GM23338 (cell line): ENCODE data around the gene ME3. TPM values are rescaled to one million over a fixed set of nuclear protein-coding genes. Genes with fewer than 3 reads are reported as not detected.

Experiments used
- ATAC-seq: fragments of 200-7000 bp; cut with Tn5 transposase; 3 replicates; pipeline ENCODE4 v1.9.1; 2020
- DNase-seq: peaks from one replicate; pipeline ENCODE4 v3.0.0-alpha.2; 2015; ENCODE audit warnings: low spot score
- H2AFZ ChIP-seq: fragments of 200-600 bp; sonication (generic); 2 replicates; pipeline ENCODE4 v1.8.0; 2016; ENCODE audit warnings: antibody characterized with exemption, mild to moderate bottlenecking, moderate library complexity
- H3F3A ChIP-seq: fragments of 200-600 bp; sonication (generic); replicated peaks from 2 replicates; pipeline ENCODE4 v1.8.0; 2017; ENCODE audit warnings: antibody characterized with exemption, mixed run types, low read depth
- H3K27ac ChIP-seq: fragments of 200-600 bp; sonication (generic); 2 replicates; pipeline ENCODE4 v1.6.1; 2016; ENCODE audit warnings: low read depth
- H3K27me3 ChIP-seq: fragments of 200-600 bp; sonication (generic); 2 replicates; pipeline ENCODE4 v1.8.0; 2016; ENCODE audit warnings: mild to moderate bottlenecking, mixed run types, moderate library complexity; ENCODE audit not compliant: insufficient read depth
- H3K36me3 ChIP-seq: fragments of 200-600 bp; sonication (generic); 2 replicates; pipeline ENCODE4 v1.8.0; 2016; ENCODE audit warnings: mild to moderate bottlenecking; ENCODE audit not compliant: insufficient read depth
- H3K4me1 ChIP-seq: fragments of 200-600 bp; sonication (generic); 2 replicates; pipeline ENCODE4 v1.8.0; 2016; ENCODE audit warnings: mild to moderate bottlenecking, moderate library complexity; ENCODE audit not compliant: insufficient read depth
- H3K4me2 ChIP-seq: fragments of 200-600 bp; sonication (generic); 2 replicates; pipeline ENCODE4 v1.7.1; 2017; ENCODE audit warnings: mixed run types
- H3K4me3 ChIP-seq: fragments of 200-600 bp; sonication (generic); 2 replicates; pipeline ENCODE4 v1.6.1; 2016; ENCODE audit warnings: mixed run types
- H3K79me2 ChIP-seq: fragments of 200-600 bp; sonication (generic); replicated peaks from 2 replicates; pipeline ENCODE4 v1.8.0; 2017; ENCODE audit warnings: mild to moderate bottlenecking; ENCODE audit not compliant: insufficient read depth
- H3K9me2 ChIP-seq: fragments of 200-600 bp; sonication (generic); 2 replicates; pipeline ENCODE4 v1.8.0; 2017; ENCODE audit not compliant: insufficient read depth
- H4K20me1 ChIP-seq: fragments of 200-600 bp; sonication (generic); replicated peaks from 2 replicates; pipeline ENCODE4 v1.8.0; 2017; ENCODE audit warnings: mild to moderate bottlenecking; ENCODE audit not compliant: insufficient read depth
- H3K27ac Mint-ChIP-seq: 2 replicates; pipeline ENCODE4 v1.8.0; 2020; ENCODE audit warnings: inconsistent platforms, mild to moderate bottlenecking, moderate library complexity, mixed read lengths
- H3K27me3 Mint-ChIP-seq: 3 replicates; pipeline ENCODE4 v1.8.0; 2022; ENCODE audit warnings: low read depth, mild to moderate bottlenecking, moderate library complexity, mixed read lengths, inconsistent platforms; ENCODE audit not compliant: insufficient read depth, poor library complexity
- H3K36me3 Mint-ChIP-seq: 3 replicates; pipeline ENCODE4 v1.8.0; 2021; ENCODE audit warnings: low read depth, mild to moderate bottlenecking, inconsistent platforms, moderate library complexity, mixed read lengths
- H3K4me1 Mint-ChIP-seq: 3 replicates; pipeline ENCODE4 v1.8.0; 2020; ENCODE audit warnings: mild to moderate bottlenecking, inconsistent platforms, mixed read lengths
- H3K4me3 Mint-ChIP-seq: 3 replicates; pipeline ENCODE4 v1.8.0; 2021; ENCODE audit warnings: moderate library complexity, mild to moderate bottlenecking, inconsistent platforms, mixed read lengths
- H3K9me3 Mint-ChIP-seq: 3 replicates; pipeline ENCODE4 v1.8.0; 2020; ENCODE audit warnings: moderate library complexity, mild to moderate bottlenecking, inconsistent platforms, mixed read lengths
- CTCF ChIP-seq, 2 experiments: fragments of 200-600 bp in 1 of 2; sonication (generic) in 1 of 2; conservative IDR thresholded peaks; 2 replicates each; pipeline versions ENCODE4 v1.5.1 to v1.6.1; 2016 to 2017; ENCODE audit warnings: antibody characterized with exemption in 2 of 2, low read depth in 2 of 2, mild to moderate bottlenecking in 2 of 2, moderate library complexity in 1 of 2
- EZH2 ChIP-seq: fragments of 200-600 bp; sonication (generic); IDR thresholded peaks from one replicate; pipeline ENCODE4 v1.8.0; 2017; ENCODE audit warnings: antibody characterized with exemption, mild to moderate bottlenecking, low read depth; ENCODE audit not compliant: unreplicated experiment
- NANOG ChIP-seq: IDR thresholded peaks from 2 replicates; pipeline ENCODE4 v1.6.1; 2016; ENCODE audit warnings: antibody characterized with exemption, borderline replicate concordance
- POLR2AphosphoS5 ChIP-seq: IDR thresholded peaks from 2 replicates; pipeline ENCODE4 v1.6.1; 2016; ENCODE audit warnings: antibody characterized with exemption, low read depth
- ZNF114 ChIP-seq: fragments of 250-450 bp; sonication (Bioruptor Pico); IDR thresholded peaks from 2 replicates; pipeline ENCODE4 v1.5.0; 2020; ENCODE audit warnings: mild to moderate bottlenecking, moderate library complexity
- ZNF331 ChIP-seq: fragments of 250-450 bp; sonication (Bioruptor Pico); IDR thresholded peaks from 2 replicates; pipeline ENCODE4 v1.5.0; 2020; ENCODE audit warnings: low read depth, mild to moderate bottlenecking, moderate library complexity
- polyA plus RNA-seq: library from polyadenylated mRNA; unstranded; fragments of >200 nt; fragmentation: Nextera tagmentation; extraction: Ambion mirVana; gene quantifications from 2 replicates; pipeline ENCODE4 v1.2.1, GENCODE V29; 2016
- total RNA-seq: library from RNA; depleted of rRNA; stranded (reverse); fragments of >200 nt; shearing (Covaris generic); gene quantifications from 2 replicates; pipeline ENCODE4 v1.2.3, GENCODE V29; 2014
- TF ChIP-seq, protein P1 (sequence below): IDR thresholded peaks from one replicate; pipeline ENCODE4 v1.6.1; 2018; ENCODE audit warnings: antibody characterized with exemption; ENCODE audit not compliant: unreplicated experiment

Gene ME3
- total and polyA plus RNA-seq, 2 experiments from 2014 or later, result 1.3 to 4.0 TPM

- TF ChIP-seq EZH2 (no peak), POLR2AphosphoS5 (no peak), NANOG (no peak), ZNF331 (CRISPR knock-in tag) (no peak), ZNF114 (CRISPR knock-in tag) (no peak)
- TF ChIP-seq, protein P1, sequence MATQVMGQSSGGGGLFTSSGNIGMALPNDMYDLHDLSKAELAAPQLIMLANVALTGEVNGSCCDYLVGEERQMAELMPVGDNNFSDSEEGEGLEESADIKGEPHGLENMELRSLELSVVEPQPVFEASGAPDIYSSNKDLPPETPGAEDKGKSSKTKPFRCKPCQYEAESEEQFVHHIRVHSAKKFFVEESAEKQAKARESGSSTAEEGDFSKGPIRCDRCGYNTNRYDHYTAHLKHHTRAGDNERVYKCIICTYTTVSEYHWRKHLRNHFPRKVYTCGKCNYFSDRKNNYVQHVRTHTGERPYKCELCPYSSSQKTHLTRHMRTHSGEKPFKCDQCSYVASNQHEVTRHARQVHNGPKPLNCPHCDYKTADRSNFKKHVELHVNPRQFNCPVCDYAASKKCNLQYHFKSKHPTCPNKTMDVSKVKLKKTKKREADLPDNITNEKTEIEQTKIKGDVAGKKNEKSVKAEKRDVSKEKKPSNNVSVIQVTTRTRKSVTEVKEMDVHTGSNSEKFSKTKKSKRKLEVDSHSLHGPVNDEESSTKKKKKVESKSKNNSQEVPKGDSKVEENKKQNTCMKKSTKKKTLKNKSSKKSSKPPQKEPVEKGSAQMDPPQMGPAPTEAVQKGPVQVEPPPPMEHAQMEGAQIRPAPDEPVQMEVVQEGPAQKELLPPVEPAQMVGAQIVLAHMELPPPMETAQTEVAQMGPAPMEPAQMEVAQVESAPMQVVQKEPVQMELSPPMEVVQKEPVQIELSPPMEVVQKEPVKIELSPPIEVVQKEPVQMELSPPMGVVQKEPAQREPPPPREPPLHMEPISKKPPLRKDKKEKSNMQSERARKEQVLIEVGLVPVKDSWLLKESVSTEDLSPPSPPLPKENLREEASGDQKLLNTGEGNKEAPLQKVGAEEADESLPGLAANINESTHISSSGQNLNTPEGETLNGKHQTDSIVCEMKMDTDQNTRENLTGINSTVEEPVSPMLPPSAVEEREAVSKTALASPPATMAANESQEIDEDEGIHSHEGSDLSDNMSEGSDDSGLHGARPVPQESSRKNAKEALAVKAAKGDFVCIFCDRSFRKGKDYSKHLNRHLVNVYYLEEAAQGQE, result no peak
Measured at GRCh38 chr11:86708669-86709068, 36.3 kb upstream of the ME3 start (continued).

DNA sequence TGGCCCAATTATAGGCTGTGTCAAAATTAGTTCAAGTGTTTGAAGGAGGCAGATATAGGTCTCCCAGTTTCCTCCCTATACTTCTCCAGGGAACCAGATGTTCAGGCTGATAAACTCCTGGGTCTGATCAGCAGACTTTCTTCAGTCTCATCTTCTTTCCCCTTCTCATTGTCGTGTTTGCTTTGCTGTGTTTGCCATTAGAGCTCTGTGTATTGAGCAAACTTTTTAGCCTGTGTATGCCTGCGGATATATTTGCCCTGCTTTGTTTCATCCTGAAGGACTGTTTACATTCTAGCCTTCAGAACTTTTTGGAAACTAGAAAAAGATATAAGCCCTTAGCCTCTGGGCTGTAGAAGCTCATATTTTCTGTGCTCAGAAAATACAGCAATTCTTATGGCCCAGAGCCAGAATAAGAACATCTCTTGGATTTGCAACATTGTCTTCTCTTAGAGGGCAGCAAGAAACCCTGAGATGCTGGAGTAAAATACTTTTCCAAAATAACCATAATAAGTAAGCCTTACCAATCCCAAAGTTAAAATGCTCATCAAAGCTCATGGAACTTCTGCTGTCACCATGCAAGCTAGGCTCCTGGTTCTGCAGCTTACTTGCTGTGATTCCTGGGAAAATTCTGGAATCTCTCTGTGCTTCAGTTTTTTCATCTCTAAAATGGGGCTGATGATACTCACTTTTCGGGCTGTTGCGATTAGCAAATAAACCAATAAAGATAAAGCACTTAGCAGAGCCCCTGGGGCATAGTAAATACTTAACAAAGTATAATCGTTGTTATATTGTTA, 34.1 kb upstream of the ME3 start:
- no peaks in the 10 kb centered on the region; the same call in 2 of the 3 replicates for H3K36me3 Mint-ChIP-seq

More for the DNA sequence above, 34.1 kb upstream of the ME3 start:
- ATAC-seq (no peak), DNase-seq (no peak)
- Mint-ChIP-seq H3K4me1 (peaks cover 10% of the 10 kb centered on the region; the same call in 2 of the 3 replicates), H3K27ac (no peak overlapping the region), H3K27me3 (peaks cover 2% of the 10 kb centered on the region), H3K4me3 (no peak overlapping the region), H3K9me3 (peaks cover 9% of the 10 kb centered on the region)
- Histone ChIP-seq H3K9me2 (peaks cover 7% of the 10 kb centered on the region), H3K36me3 (no peaks in the 10 kb centered on the region), H4K20me1 (no peaks in the 10 kb centered on the region), H2AFZ (no peak overlapping the region), H3K27ac (no peak overlapping the region), H3F3A (no peaks in the 10 kb centered on the region), H3K4me2 (no peak overlapping the region), H3K4me1 (no peaks in the 10 kb centered on the region), H3K4me3 (no peak overlapping the region), H3K79me2 (no peaks in the 10 kb centered on the region), H3K27me3 (no peaks in the 10 kb centered on the region)
- TF ChIP-seq CTCF (conservative IDR thresholded peaks at IDR 0.05; ENCODE audit: low read depth in 2 of 2), result no peak
- no peak for TF ChIP-seq ZNF331 (CRISPR knock-in tag)
- no peak for TF ChIP-seq POLR2AphosphoS5
